Brain pericyte (primary cell): ENCODE measurements around the gene AK9.
"Not testable (repeated sequence)": the region's sequence is repeated elsewhere in the genome, so short reads cannot be mapped to it uniquely, and the experiment has no call there.

Experiments
- DNase-seq: peaks from one replicate; pipeline ENCODE4 v3.0.0-alpha.2; 2012; ENCODE audit warnings: low read depth, low spot score

Gene AK9

DNA sequence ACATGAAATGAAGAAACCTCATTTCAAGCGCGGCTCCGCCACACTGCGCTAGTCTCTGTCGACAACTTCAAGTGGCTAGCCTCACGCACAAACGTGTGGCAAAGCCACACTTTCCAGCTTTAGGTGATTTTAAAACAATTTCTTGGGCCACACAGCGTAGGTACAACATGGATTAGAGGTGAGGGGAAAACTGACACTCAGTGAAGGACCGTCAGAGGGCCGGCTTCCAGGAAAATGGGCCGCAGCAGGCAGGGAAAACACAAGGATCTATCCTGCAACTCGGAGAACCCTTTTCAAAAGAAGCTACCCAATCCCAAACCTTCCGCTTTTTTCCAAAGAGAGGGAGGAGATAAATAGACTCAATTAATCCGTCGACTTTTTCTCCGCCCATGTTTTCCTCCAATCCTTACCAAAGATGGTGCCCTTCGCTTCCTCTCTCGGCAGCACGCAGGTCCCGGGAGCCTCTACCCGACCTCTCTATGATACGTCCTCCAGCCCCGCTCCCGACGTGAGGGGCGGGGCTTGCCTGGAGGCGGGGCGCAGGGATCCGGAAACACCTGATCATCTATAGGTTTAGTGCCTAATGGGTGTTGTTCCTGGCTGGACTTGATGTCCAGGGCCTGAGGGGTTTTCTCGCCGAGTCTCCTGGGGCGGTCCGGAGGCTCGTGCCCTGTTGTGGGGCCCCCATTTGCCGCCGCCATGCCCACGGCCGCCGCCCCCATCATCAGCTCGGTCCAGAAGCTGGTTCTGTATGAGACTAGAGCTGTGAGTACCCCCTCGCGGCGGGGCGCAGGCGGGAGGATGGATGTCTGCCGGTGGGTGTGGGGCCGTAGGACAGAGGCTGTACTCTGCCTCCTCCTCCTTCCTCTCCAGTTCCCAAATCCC, at the start of gene AK9, which contains the start of gene FIG4:
Gene AK9 (minus strand): TSS at position 466 of the 885 bp plus-strand sequence. CDS start 15,457 bp downstream, outside the sequence.
Gene FIG4 (plus strand): TSS at position 560 of the 885 bp plus-strand sequence. CDS start 140 bp downstream, at position 700.
- peak; percentile 67 for DNase-seq

DNA sequence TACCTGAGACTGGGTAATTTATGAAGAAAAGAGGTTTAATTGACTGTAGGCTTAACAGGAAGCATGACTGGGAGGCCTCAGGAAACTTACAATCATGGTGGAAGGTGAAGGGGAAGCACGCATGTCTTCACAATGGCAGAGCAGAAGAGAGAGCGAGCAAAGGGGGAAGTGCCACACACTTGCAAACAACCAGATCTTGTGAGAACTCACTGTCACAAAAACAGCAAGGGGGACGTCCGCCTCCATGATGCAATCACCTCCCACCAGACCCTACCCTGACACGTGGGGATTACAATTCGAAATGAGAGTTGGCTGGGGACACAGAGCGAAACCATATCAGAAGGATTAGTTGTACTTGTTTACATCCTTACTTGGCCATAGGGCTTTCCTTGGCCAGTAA, 49.8 kb upstream of the AK9 start:
- no peak for DNase-seq

DNA sequence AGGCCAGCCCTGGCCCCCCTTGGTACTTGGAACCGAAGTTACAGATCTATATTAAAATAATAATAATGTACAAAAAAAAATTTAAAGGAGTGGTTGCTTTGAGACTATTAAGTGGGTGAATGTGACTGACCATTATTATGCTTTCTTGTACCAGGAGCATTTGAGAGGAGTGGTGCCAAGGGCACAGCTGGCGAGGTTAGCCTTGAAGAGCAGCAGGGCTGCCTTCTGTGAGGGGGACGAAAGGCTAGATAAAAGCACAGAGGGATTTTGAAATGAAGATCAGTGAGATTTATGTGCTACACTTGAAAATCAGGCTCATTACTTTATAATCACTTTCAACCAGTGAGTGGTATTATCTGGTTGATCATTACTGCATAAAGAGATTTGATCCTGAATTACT, 48.7 kb upstream of the AK9 start:
- DNase-seq, result no peak

DNA sequence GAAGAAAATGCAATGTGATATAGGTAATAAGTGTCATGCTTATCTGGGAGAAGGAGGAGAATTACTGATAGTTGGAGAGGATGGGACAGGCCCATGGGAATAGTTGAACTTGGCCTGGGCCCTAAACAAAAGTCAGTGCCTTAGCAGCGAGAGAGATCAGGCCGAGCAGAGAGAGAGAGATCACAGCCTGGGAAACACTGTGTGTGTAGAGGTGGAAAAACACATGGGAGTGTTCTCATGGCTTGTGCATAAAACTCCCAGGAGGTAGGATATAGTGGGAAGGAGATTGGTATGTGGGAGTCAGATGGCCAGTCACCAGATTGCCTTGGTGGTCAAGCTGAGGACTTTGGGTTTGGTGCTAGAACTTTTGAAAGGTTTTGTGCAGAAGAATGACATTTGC, 47.7 kb upstream of the AK9 start:
- DNase-seq, result no peak

DNA sequence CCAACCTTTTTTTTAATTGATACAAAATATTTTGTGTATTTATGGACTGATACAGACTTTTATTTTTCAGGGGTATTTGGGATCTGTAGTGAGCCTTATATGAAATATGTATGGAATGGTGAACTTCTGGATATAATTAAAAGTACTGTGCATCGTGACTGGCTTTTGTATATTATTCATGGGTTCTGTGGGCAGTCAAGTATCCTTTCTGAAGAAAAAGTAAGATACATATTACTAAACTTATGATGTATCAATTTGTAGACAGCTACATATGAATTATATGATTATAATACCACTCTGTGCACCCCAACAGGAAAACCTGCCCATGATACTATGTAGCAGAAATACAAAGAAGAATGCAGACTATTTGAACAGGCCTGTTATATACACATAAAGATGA, 47.3 kb upstream of the AK9 start:
- DNase-seq, result no peak

DNA sequence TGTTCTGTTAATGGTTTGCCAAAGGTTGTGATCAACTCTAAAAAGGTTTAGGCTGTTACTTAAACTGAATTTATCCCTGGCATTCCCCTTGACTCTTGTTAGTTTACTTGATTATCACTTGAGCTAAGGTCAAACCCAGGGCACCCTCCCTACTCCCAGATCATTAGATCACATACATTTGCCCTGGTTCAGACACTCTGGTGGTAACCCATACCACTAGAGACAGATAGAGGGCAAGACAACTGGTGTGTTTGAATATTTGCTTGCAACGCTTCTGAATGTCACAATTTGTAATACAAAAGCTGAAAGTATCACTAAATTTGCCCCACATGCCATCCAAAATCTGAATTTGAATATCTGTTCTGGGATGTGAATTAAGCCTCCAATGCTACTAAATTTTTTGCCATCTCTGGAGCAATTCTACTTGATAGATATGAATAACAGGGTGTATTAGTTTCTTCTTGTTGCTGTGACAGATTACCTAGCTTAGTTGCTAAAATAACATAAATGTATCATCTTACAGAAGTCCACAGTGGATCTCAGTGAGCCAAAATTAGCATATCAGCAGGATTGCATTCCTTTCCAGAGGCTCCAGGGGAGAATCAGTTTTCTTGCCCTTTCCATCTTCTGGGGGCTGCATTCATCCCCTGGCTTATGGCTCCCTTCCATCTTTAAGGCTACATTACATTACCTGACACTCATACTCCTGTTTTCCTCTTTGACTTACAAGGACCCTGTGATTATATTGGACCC, 45.4 kb upstream of the AK9 start:
- no peak for DNase-seq

DNA sequence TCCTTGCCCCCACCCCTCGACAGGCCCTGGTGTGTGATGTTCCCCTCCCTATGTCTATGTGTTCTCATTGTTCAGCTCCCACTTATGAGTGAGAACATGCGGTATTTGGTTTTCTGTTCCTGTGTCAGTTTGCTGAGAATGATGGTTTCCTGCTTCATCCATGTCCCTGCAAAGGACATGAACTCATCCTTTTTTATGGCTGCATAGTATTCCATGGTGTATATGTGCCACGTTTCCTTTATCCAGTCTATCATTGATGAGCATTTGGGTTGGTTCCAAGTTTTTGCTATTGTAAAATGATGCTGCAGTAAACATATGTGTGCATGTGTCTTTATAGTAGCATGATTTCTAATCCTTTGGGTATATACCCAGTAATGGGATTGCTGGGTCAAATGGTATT, 34.2 kb upstream of the AK9 start:
- not testable (repeated sequence) for DNase-seq

DNA sequence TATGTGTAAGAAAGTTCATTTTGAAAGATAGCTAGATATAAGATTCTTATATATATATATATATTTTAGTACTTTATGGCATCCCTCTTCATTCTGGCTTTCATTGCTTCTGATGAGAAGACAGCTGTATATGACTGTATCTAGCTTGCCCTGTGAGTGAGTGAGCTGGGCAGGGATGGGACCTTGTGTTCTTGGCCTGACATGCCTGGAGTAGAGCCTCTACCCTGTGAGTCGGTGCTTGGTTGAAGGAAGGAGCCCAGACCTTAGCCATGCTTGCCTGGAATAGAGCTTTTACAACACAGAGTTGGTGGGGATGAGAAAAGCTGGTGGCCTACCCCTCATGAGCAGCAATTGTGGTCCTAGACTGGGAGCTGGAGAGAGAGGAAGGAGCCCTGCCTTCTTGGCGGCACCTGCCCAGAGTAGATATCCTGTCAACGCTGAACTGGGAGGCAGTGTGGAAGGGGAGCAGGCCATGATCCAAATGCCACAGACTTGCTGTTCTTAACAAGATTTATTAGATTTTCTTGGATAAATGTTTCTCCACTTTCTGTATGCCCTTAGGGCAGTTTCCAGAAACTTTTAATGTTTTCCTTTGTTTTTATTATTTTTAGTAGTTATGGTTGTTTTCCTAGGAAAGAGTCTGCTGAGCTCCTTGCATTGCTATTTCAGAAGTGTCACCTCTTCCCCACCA, 31.7 kb upstream of the AK9 start:
- no peak for DNase-seq

DNA sequence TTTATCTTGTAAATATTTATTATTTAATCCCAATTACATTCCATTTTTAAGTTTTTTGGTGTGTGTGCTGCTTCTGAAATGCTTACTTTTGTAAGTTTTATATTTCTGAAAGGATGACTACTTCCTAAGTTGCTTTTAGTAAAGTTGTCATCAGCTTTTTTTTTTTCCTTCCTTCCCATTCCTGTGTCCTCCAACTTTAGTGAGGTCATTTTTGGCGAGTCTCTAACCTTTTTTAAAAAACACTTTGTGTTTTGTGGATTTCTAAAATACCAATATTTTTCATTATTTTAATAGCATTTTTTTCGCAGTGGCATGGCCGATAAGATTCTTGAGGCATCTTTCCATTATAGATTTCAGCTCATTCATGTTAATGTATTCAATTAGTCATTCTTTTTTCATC, 31.0 kb upstream of the AK9 start:
- no peak for DNase-seq

DNA sequence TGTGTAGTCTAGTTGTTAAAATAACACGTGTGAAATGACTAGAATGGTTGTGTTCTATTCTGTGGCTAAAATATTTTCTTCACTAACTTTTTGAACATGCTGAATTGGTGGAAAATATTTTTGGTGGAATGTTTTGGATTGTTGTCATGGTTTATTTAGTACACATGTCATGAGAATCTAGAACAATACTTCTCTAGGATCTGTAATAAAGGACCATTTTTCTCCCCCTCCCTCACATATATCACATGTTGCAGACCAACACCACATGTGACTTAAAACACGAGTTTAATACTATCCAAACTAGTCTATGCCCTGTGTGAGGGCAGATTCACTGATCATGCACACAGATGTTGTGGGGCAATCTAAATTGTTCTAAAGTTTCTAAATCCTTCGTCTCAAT, 29.3 kb upstream of the AK9 start:
- no peak for DNase-seq

DNA sequence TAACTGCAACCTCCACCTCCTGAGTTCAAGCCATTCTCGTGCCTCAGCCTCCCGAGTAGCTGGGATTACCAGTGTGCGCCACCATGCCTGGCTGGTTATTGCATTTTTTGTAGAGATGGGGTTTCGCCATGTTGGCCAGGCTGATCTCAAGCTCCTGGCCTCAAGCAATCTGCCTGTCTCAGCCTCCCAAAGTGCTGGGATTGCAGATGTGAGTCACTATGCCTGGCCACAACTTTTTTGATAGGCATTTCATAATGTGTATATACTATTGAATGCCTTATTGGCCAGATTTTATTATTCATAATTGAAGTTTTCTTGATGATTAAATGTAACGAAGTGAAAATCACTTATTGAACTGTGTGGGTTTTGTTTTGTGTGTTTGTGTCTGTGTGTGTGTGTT, 28.0 kb upstream of the AK9 start:
- DNase-seq, result no peak

DNA sequence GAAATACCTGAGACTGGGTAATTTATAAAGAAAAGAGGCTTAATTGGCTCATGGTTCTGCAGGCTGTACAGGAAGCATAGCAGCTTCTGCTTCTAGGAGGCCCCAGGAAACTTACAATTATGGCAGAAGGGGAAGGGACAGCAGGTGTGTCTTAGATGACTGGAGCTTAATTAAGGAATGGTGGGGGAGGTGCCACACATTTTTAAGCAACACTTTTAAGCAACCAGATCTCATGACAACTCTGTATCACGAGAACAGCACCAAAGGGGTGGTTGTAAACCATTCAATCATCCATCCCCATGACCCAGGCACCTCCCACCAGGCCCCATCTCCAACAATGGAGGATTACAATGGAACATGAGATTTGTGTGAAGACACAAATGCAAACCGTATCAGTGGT, 27.0 kb upstream of the AK9 start:
- DNase-seq, result no peak

DNA sequence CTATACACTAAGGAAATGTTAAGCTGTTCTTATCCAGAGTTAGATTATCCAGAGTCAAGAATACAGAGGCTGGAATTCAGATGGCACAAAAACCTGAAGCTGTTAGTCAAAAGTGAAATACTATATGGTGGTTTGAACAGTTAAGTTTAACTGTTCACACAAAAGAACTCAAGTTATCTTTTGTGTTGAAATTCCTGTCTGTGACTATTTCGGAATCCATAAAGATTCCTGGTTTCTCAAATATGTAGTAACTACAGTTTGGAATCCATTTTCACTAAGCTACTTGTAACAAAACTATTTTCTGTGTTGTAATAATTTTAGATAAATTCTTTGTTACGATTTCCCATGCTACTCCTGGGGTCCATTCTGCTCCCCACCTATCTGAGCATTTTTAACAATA, 24.6 kb upstream of the AK9 start:
- no peak for DNase-seq

DNA sequence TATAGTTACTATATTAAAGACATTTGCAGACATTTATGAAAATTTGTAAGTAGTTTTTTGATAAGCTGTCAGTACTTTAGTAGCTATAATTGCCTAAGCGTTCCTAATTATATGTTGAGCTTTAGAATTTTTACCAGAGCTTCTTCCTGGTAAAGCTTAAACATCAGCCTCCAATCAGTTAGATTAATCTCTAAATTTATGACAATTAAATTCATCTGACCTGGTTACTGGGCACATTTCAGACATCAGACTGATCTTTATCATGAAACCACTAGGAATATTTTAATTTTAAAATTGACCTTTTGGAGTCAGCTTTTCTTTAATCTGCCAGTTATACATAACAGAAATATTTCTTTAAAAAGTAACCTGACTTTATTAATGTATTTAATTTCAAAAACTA, 23.6 kb upstream of the AK9 start:
- DNase-seq, result no peak

DNA sequence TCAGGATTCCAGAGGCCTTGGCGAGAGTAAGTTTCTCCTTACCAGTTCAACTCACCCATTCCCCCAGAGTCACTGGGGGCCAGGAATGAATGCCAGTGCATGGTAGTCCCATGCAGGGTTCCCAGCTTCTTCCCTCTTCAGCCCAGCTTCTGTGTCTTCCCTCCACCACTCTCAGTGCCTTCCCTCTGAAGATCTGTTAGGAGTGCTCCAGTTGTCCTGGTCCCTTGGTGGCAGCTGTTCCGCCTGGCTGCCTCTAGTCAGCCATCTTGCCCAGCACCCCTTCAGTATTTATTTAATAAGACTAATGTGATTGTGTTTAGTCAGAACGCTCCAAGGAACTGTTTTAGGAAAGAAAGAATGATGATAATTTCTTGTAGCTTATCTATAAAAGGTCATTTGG, 23.2 kb upstream of the AK9 start:
- DNase-seq, result no peak

DNA sequence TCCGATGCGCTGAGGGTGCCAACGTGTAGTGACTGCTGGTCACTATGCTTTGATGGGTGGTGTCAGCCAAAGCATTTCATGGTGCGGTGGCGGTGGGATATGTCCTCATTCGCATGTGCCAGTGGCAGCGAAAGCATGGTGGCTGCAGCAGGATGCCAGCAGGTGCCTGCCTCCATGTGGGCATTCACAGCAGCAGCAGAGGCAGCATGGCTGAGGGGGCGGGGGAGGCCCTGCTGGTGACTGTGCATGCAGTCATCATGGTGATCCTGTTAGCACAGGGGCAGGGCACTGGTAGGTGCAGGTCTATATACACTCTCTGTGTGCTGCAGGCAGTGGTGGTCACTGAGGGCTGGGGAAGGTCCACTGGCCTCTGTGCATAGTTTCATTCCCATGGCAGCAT, 22.1 kb upstream of the AK9 start:
- DNase-seq, result no peak

DNA sequence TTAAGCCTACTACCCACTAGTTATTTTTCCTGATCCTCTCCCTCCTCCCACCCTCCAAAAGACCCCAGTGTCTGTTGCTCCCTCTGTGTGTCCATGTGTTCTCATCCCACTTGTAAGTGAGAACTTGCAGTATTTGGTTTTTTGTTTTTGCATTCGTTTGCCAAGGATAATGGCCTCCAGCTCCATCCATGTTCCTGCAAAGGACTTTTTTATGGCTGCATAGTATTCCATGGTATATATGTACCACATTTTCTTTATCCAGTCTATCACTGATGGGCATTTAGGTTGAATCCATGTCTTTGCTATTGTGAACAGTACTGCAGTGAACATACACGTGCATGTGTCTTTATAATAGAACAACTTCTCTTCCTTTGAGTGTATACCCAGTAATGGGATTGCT, 17.1 kb upstream of the AK9 start:
- not testable (repeated sequence) for DNase-seq

DNA sequence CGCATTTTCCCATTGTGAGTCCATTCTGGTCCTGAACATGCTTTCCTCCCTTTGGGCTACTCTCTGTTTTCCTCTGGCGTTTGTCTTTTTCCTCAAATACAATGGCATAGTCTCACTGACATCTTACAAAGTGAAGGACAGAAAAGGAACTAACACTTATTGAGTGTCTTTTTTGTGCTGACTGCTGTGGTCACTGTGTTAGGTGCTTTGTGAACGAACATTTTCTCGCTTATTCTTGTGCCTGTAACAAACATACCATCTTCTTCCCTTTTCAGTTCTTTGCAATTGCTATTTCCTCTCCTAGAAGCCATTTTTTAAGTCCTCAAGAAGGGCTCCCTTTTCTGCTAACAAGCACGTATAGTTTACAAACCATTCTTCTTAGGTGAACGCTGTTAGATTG, 15.5 kb upstream of the AK9 start:
- DNase-seq, result no peak

DNA sequence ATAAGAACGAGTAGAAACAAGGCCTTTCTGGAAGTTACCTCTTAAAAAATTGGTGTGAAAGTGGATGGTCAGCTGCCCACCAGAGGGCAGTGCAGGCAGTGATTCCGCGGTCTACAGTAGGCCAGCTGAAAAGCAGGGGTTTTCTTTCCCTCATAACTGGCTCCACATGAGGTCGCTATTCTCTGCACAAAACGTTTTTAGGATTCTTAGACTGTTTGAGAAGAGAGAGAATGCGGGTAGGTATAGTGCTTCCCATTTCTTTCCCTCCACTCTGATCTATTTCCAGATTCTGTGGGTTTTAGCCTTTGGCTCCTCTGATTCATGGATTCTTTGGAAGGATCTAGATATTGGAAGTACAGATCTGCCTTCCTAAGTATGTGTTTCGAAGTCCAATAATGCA, 14.3 kb upstream of the AK9 start:
- peak; percentile 71 for DNase-seq

DNA sequence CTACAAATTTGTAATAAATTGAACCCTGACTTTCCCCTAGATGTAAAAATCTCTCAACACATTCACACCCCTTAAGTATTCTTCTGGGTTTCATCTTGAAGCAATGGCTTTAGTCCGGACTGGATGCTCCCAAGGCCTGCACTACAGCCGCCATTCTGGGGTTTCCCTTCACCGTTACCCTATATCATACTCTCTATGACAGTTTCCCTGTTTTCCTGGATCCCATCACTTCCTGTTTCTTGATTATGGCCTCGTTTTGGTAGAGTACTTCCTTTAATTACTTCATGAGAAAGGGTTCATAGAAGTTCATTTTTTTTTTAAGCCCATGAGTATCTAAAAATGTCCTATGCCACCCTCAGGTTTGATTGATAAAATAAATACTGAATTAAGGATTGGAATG, 11.8 kb upstream of the AK9 start:
- no peak for DNase-seq

DNA sequence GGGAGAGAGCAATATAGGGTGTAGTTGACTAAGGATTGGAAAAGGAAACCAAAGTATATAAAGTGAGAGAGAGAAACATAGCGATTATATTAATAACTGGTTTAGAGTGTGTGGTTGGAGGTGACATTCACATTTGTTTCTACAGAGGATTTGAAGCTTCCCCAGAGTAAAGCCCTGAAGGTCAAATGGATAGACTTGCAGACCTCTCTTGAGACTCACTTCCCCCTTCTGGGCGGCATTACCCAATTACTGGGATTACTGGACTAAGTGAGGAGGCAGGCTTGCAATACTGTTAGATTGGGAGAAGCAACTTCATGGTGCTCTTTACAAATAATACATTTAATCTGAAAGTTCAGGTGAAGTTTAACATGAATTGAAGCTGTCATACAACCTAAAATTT, 10.8 kb upstream of the AK9 start:
- DNase-seq, result no peak

DNA sequence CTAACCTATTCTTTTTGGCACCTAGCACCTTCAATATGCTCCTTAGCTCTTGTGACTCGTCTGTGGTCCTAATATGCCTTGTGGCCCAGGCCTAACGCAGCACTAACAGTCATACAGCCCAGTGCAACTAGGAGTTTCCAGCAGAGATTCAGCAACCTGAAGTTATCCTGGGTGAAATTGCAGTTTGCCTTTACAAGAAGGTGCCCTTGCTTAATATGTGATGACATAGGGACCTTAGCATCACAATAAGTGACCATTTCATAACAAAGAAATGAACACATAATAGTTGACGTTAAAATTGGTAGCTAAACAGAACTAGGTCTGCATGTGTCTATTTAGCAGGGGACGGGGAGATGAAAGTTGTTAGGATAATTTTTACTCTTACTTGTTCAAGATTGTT, 10.2 kb upstream of the AK9 start:
- DNase-seq, result no peak
